ENCODE measurements around the gene DRAP1. TPM values are rescaled to one million over a fixed set of nuclear protein-coding genes. Genes with fewer than 3 reads are reported as not detected.

DRAP1 gene, protein sequence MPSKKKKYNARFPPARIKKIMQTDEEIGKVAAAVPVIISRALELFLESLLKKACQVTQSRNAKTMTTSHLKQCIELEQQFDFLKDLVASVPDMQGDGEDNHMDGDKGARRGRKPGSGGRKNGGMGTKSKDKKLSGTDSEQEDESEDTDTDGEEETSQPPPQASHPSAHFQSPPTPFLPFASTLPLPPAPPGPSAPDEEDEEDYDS
- total RNA-seq = 87.0 TPM
- long read RNA-seq, transcript DRAP1-201 (7 exons, 989 nt) = major isoform, 24 of 31 reads
- long read RNA-seq, partial matches to known transcripts = 2 of 31 reads
- long read RNA-seq, other reads (novel, unspliced or antisense) = 2 of 31 reads

DNA sequence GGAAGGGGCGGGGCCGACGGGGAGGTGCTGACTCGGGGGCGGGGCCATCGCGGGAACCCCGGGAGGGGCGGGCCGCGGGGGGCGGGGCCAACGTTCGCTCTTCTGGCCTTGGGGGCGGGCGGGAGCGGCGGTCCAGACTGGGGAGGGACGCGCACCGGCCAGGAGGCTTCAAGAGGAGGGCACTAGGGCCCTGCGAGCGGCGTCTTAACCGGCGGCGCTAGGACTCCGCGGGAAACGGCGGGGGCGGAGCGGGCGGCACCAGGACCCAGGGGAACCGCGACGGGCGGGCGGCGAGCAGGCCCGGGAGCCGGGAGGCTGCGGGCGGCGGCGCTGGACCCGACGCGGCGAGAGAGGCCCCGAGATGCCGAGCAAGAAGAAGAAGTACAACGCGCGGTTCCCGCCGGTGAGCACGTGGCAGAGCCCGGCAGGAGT, at the start of gene DRAP1:
TSS of gene DRAP1 (plus strand) at position 286 of the 432 bp plus-strand sequence. CDS start at position 362, 76 bp downstream.
- peak; percentile 100 for DNase-seq (ENCODE audit: low spot score)

DNA sequence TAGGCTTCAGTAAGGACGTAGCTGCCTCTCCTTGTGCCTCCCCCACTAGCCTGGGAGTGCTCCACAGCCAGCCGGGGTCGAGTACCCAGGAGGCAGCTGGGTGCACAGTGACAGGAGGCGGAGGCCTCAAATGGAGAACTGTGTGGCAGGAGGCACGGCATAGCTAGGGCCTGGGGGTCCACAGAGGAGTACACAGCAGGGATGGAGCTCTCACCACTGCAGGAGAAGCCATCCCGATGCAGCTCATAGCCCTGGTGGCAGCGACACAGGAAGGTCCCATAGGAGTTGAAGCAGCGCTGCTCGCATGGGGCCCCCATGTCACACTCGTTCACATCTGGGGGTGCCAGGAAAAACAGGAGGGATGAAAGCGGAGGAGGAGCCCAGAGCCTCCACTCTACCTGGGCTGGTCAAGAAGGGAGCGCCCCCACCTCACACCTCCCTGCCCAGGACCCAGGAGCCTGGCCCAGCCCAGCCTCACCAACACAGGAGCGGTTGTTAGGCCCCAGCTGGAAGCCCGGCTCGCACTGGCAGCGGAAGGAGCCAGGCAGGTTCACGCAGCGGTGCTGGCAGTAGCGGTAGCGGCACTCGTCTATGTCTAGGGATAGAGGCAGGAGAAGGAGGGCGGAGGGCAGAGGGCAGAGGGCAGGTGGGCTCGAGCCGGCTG, 49.5 kb upstream of the DRAP1 start:
- no peak for DNase-seq (ENCODE audit: low spot score)

DNA sequence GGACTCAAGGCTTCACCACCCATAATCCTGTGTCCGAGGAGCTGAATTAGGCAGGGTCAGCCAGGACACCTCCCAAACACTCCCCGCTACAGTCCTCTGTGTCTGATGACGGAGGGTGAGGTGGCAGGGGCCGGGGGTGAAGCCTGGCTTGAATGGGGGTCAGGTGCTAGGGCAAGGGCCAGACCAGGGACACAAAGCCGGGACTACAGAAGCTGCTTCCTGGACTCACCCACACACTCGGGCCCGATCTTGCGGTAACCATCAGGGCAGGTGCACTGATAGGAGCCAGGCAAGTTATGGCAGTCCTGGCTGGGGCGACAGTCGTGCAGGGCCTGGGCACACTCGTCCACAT, 48.9 kb upstream of the DRAP1 start:
- DNase-seq (ENCODE audit: low spot score) = no peak

DNA sequence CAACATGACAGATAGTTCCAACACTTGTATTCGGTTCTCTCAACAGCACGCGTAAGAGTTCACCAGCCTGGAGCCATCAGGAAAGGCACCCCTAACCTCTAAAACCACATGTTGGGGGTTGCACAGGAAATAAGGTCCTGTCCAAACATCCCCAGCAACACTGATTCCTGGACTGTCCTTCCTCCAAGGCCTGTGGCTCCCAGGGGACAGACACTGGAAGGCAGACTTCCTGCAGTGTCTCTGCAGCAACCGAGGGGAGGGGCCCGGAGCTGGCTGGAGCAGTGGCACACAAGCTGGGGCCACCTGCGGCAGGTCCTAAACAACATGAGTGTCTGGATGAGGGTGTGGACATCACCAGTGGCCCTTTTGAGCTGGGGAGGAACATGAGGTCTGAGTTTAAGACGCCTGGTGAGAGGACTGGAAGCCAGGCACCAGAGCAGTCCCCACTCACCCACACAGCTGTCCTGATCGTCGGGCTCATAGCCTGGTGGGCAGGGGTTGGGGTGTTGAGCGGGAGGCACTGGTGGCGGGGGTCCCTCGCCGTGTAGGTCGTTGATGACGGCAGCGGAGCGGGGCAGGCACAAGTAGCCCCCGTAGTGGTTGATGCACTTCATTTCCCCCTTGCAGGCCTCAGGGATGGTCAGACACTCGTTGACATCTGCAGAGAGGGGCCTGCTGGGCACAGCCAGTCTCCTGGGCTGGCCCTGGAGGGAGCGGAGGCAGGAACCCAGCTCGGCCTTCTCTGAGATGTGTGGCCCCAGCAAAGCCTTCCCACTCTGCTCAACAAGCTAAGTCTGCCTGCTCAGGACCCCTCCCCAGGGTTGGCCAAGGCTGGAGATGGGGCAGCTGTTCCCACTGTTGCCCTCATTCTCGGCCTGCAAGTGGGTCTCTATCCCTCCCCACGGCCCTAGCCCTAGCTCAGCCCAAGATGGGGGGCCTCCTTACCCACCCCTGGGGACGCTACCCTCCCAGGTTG, 48.2 kb upstream of the DRAP1 start:
- no peak for DNase-seq (ENCODE audit: low spot score)

GRCh38 chr11:65871811-65872548, 47.2 kb upstream of the DRAP1 start:
- DNase-seq (ENCODE audit: low spot score) = no peak

GRCh38 chr11:65872586-65873317, 46.5 kb upstream of the DRAP1 start, which contains the start of gene EFEMP2:
Gene EFEMP2, minus strand, starts transcription at chr11:65872800. Its CDS starts 446 bp downstream, at chr11:65872354.
- no peak for DNase-seq (ENCODE audit: low spot score)

- peak; percentile 98 for DNase-seq (ENCODE audit: low spot score)
Observed at GRCh38 chr11:65873318-65874156, 45.7 kb upstream of the DRAP1 start.

DNA sequence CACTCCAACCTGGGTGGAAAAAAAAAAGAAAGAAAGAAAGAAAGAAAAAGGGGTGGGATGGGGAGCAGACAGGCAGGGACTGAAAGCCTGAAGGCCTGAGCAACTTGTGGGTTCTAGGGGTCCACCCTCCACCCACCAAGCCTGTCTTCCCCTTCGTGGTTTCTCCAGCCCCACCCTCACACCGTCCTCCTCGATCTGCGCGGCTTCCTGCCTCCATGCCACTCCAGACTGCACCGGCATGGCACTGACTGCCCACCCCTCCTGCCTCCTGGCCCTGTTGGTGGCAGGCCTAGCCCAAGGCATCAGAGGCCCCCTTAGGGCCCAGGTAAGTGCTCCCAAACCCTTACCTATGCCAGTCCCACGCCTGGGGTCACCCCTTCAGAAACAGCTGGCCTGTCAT, 39.6 kb upstream of the DRAP1 start, which contains the start of gene CTSW:
TSS of gene CTSW (plus strand) at position 221 of the 400 bp plus-strand sequence. CDS start at position 239, 18 bp downstream.
- DNase-seq (ENCODE audit: low spot score) = no peak

DNA sequence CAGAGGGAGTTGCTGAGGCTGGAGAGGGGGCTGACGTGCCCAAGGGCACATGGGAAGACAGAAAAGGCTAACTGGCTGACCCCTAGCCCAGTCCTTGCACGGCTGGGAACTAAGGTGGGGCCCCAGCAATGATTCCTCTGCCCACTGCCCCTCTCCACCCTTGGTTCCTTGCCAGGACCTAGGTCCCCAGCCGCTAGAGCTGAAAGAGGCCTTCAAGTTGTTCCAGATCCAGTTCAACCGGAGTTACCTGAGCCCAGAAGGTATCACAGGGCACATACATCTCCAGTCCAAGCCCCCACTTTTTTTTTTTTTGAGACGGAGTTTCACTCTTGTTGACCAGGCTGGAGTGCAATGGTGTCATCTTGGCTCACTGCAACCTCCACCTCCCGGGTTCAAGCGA, 39.2 kb upstream of the DRAP1 start:
- DNase-seq (ENCODE audit: low spot score) = no peak

DNA sequence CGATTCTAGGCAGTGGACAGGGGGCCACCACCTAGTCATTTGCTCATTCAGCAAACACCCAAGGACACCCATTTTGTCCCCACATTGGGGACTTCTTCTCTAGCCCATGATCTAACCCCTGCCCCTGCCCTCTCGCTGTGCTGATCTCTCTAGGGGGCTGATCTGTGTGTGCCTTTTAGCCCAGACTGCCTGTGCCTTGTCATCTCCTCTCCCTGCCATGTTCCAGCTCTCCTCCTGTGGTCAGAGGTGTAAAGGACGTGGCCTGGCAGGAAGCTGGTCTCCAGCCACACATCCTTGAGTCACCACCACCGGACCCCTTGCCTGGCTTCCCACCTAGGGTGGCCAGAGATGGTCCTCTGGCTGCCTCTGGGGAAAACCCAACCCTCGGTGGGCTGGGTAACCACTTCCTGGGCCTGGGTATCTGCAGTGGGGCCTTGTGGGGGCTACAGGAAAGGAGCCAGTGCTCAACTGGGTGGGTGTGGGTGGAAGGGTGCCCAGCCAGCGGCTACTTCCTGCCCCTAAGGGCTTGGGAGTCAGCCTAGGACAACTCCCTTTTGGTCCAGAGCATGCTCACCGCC, 38.3 kb upstream of the DRAP1 start:
- no peak for DNase-seq (ENCODE audit: low spot score)

DNA sequence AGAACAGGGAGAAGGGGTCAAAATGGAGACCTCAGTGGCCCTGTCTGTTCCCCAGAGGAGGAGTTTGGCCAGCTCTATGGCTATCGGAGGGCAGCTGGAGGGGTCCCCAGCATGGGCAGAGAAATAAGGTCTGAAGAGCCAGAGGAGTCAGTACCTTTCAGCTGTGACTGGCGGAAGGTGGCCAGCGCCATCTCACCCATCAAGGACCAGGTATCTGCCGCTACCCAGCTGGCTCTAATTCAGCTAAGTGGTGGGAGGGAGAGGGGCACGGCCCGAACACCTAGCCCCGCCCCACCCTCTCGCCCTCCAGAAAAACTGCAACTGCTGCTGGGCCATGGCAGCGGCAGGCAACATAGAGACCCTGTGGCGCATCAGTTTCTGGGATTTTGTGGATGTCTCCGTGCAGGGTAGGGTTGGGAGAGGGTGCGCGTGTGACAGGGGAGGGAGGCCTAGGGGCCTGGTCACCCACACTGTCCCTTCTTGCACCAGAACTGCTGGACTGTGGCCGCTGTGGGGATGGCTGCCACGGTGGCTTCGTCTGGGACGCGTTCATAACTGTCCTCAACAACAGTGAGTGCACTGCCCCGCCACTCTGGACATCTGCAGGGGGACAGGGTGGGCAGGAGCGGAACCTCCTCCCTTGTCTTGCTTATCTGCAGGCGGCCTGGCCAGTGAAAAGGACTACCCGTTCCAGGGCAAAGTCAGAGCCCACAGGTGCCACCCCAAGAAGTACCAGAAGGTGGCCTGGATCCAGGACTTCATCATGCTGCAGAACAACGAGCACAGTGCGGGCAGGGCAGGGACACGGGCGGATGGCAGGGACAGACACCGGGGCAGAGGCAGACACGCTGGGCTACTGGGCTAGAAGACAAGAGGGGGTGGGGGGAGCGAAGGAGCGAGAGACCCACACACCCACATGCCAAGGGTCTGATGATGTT, 36.8 kb upstream of the DRAP1 start:
- DNase-seq (ENCODE audit: low spot score) = no peak

- DNase-seq (ENCODE audit: low spot score) = no peak
Observed at GRCh38 chr11:65883058-65883761, 36.0 kb upstream of the DRAP1 start.

DNA sequence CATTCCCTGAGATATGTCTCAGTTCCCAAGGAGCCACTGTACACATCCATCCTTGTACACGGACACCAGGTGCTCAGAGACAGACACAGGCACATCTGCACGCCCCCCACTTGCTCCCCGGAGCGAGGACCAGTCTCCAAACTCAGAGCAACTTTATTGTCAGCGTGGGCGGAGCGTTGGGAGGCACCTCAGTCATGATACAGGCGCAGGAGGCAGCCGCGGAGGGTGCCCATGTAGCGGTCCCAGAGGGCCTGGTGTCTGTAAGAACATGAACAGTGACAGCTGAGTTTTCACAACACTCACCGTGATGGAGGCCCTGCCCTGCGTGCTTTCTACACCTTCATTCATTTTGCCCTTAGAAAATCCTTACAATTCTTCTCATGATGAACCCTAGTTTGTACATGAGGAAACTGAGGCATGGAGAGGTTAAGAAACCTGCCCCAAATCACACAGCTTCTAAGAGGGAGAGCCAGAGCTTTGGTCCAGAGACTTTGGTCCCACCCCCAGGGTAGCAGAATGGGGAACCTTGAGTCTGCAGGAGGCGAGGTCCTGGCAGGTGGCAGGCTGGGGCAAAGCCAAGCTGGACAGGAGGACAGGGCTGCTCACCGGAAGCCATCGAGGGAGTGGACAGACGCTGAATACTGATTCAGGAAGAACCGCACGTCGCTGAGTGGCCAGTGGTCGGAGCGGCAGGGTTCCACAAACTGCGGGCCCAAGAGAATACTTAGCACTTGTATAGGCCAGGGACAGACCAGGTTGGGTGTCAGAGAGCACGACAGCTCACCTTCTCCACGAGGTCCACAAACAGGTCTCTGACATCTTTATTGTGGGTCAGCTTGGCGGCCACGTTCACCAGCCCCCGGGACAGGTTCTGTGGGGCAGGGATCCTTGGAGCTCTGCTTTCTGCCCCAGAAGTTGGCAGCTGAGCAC, 35.2 kb upstream of the DRAP1 start:
- no peak for DNase-seq (ENCODE audit: low spot score)

DNA sequence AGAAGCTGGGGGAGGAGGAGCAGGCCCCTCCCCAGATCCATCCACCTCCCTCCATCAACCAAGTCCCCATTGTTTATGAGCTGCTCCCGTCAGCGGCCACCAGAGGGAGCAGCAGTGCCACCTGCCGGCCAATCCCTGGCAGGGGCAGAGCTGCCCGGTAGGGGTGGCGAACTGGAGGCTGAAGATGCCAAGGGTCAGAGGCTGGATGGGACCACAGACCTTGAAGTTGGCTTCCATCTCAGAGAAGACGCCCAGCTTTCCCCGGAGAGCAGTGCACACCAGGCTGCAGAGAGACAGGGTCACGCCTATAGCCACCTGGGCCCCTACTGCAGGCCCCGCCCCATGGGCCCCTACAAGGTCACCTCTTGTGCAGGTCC, 34.5 kb upstream of the DRAP1 start:
- no peak for DNase-seq (ENCODE audit: low spot score)

DNA sequence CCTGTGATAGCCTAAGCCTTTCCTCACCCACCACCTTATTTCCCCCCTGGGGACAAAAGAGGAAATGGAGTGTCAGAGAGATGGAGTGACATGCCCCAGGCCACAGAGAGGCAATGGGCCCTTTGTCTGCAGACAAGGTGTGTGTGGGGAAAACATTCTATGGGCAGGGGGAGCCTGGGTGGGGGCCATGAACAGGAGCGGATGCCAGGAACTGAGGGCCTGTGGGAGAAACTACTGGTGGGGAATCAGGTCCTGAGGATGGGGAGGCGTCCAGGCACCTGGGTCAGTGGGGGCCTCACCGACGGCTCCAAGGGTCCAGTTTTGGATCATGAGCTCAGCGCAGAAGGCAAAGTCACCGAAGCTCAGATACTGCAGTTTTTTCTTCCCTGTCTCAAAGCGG, 34.0 kb upstream of the DRAP1 start:
- DNase-seq (ENCODE audit: low spot score) = no peak

Measured in mesenteric fat pad (tissue), 1 donor.